A549 treated with GW870086 at 1 μM for 4 hours (cell line): ENCODE data around the gene GREM2. TPM values are rescaled to one million over a fixed set of nuclear protein-coding genes. Genes with fewer than 3 reads are reported as not detected.

Experiments used
- total RNA-seq: library from RNA; stranded (reverse); fragments of 200-300 nt; extraction: Qiagen RNA extraction; gene quantifications from 5 replicates; pipeline ENCODE4 v1.2.3, GENCODE V29; 2022; ENCODE audit warnings: low read depth

The GREM2 gene
- 0.14 to 0.18 TPM (median 0.16 TPM) in 4 of 5 replicates, not detected in the other for total RNA-seq

DNA sequence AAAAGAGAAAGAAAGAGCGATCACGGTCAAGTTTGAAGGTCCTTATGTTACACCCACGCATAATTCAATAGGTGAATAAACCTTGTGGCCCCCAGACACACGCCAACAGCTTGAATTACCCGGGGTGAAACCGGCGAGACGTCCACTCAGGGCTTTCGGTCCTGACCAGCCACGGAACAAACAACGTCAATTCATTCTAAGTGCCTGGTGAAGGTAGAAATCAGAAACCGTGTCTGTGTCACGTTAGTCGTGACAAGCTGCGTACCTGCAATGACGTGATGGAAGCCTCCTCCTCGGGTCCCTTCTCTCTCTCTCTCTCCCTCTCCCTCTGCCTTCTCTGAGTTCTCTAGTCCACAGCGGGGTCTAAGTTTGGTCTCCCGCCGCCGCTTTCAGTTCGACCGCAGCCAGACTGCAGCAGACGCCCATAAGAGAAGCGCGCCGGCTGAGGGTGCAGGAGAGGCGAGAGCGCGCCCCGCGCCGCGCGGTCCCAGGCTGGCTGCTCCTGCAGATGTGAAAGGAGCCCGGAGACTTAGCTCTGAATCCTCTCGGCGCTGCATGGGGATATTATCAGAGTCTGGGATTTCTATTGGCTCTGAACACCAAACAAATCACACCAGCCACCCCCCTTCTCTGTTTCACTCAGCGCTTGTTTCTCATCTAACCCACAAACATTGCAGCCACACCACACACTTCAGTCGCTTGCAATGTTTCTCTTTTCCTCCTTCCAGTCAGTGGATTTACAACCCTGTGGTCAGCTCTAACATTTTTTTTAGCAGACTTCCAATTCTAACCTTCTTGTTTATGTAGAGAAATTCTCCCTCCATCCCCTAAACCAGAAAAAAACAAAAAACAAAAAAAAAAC is at the start of gene GREM2:
GREM2 (minus strand) TSS at position 537 of the 862 bp plus-strand sequence. CDS start 118,680 bp downstream, outside the sequence.

